HG03521 (cell line): ENCODE results near the gene SH3RF2.

ENCODE experiments used
- ATAC-seq: cut with Tn5 transposase; IDR thresholded peaks from one replicate; pipeline ENCODE4 v1.9.1; 2021; ENCODE audit warnings: mild to moderate bottlenecking, moderate library complexity; ENCODE audit not compliant: unreplicated experiment

The SH3RF2 gene

GRCh38 chr5:146034605-146035004 is 98.2 kb downstream of the SH3RF2 start:
- no peak for ATAC-seq

GRCh38 chr5:146039420-146039819 is 103.0 kb downstream of the SH3RF2 start:
- no peak for ATAC-seq

DNA sequence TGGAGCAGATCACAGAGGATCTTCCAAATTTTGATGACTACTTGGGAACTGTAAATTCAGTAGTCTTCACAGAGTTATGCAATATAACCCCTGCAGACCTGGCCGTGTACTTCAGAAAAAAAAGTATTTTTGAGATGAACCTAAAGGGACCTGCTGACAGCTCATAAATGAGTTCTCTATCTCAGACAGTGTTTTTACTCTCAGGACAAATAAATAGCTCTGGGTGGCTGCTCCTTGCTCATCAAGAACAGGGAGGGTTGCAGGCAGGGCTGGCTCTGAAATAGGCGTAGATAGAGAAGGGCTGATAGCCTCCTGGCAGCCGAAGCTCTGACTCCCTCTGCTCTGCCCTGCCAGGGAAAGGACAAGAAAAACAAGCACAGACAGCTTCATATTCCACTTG is 104.1 kb downstream of the SH3RF2 start:
- no peak for ATAC-seq

- peak; percentile 66 for ATAC-seq
These were observed 104.9 kb downstream of the SH3RF2 start for GRCh38 chr5:146041180-146041789.

DNA sequence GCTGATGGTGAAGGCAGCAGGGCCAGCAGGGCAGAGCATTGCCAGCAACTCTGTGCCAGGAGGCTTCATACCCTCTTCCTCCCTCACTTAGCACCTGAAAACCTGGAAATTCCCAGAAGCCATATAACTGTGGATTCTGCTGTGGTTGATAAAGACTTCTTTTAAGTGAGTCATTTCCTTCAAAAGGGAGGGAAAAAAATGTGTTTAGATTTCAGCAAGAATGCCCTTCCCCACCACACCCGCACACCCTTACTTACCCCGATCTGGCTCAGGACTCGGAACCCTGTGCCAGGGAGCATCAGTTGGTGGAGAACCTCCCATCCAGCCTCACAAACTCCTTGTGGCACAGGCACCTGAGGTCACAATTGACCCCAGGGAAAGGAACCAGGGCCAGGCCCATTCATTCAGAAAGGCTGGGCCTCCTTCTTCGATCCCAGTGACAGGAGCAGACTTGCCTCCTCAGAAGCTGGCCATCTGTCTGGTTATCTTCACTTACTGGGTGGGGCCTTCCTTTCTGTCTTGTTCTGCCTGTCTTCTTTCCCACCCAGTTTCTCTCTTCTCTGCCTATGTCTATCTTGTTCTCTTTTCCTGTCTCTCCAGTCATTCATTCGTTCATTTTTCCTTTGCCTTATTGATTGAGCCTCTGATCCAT is 106.4 kb downstream of the SH3RF2 start:
- ATAC-seq, result no peak

GRCh38 chr5:146043722-146044121 is 107.3 kb downstream of the SH3RF2 start:
- ATAC-seq, result no peak

GRCh38 chr5:146047396-146047795 is 111.0 kb downstream of the SH3RF2 start:
- ATAC-seq, result no peak

DNA sequence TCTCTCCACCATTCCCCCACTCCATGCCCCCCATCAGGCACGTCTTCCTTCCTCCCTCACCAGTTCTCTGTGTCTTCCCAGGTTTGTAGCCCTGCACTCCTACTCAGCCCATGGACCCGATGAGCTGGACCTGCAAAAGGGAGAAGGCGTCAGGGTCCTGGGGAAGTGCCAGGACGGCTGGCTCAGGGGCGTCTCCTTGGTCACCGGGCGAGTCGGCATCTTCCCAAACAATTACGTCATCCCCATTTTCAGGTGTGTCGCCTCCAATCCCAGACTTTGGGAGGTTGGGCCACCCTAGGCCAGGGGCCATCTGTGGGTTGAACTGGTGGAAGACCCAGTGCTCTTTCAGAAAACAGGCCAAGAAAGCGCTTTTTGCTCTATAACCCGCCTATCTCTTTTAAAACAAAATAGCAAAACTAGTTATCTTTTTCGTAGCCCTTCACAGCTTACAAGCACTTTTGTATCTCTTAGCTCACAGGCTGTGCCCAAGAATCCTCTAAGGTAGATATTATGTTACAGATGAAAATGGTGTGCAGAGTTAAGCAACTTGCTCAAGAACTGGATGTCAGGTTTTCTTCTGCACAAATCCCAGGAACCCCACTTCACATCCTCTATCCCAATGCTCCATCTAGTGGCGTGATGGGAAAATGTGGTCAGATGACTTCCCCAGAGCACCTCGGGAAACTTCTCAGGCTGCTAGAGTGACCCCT is 112.8 kb downstream of the SH3RF2 start:
- no peak for ATAC-seq

GRCh38 chr5:146049704-146050026 is 113.3 kb downstream of the SH3RF2 start:
- no peak for ATAC-seq

GRCh38 chr5:146050086-146050485 is 113.7 kb downstream of the SH3RF2 start:
- no peak for ATAC-seq

DNA sequence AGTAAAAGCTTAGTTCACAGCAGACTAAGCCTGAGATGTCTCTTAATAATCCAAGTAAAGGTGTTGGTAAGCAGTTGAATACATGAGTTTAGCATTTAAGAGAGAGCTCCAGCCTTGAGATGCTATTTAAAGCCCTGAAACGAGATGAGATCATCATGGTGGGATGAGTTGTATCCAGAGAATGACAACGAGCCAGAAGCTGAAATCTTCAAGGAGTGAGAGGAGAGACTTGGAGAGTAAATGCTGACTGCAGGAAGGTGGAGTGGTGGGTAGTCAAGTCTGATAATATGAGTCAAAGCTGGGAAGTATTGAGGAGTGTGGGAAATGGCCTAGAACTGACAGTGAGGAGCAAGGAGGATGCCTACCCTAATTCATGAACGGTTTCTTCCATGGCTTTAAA is 115.3 kb downstream of the SH3RF2 start:
- ATAC-seq, result no peak

DNA sequence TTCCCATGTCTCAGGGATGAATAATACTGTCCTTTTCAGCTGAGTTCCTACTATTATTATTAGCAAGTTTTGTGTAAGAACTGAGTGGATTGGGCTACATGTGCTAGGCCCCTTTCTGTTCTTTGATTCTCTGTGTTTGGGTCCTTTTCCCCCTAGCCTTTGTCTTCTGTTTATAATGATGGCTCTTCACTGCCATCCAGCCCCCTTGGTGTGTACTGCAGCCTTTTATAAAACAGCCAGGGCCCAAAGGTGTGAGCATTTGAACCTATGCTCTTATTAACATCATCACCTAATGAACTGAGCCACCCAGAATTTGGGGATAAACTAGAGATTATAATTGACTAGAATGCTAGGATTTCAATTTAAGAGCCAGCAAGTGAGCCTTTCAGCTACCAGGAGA is 116.4 kb downstream of the SH3RF2 start:
- ATAC-seq, result no peak

DNA sequence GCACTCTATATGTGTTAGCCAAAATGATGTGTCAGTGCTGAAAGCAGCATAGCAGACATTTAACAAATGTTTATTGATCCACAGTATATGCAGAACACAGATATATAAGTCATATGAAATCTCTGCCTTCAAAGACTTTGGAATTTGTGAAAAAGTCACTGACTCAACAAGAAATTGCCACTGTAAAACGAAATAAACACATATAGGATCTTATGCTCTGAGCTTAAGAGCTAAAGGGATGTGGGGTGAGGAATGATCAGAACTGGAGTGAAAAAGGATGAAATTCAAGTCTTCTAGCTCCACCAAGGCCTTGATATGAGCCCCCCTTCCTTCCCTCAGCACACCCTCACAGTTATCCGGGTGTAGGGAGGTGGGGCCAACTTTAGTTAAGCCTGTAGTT is 119.1 kb downstream of the SH3RF2 start:
- ATAC-seq, result no peak

GRCh38 chr5:146059460-146060220 is 123.3 kb downstream of the SH3RF2 start:
- no peak for ATAC-seq

- no peak for ATAC-seq
These were observed 123.8 kb downstream of the SH3RF2 start for GRCh38 chr5:146060221-146060585.

- ATAC-seq, result no peak
These were observed 130.6 kb downstream of the SH3RF2 start for GRCh38 chr5:146066968-146067367.

DNA sequence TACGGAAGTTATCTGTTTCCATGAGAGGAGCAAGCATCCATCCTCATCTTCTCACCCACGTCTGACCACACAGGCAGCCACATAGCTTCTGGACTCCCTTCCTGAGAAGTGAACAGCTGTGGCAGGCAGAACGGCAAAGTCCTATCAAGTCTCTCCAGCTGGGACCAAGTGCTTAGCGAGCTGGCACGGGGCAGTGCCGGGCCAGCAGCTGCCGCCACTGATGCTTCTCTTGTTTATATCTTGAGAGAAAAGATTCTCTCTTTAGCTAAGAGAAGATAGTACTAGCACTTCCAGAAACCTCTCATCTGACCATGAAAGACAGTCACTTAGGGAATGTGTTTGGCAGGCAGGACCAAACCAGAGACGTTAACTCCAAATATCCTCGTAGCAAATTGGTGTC is 131.8 kb downstream of the SH3RF2 start:
- ATAC-seq, result no peak

- peak; percentile 43 for ATAC-seq
These were observed 132.8 kb downstream of the SH3RF2 start for GRCh38 chr5:146068977-146069779.

- peak; percentile 37 for ATAC-seq
These were observed 133.4 kb downstream of the SH3RF2 start for GRCh38 chr5:146069780-146070099.

- no peak for ATAC-seq
These were observed 134.4 kb downstream of the SH3RF2 start for GRCh38 chr5:146070746-146071145.

DNA sequence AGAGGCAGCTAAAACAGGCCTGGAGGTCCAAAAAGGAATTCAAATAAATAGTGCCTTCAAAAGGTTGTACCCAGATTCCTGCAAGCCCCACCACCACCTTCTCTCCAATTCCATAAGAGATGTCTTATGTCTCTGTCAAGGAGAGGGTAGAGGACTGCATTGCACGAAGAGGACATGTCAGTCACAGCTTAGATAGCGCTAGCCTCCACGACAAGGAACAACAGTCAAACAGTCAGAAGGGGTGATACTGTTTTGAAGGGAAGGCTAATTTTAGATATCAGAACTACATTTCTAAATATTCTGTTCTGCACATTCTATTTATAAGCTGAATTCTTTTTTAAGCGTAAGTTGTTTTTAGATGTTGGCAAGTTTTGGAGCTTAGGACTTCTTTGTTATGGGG is 134.8 kb downstream of the SH3RF2 start:
- ATAC-seq, result no peak
